WI38 (cell line): ENCODE measurements around the gene ATP6V1A.

ENCODE experiments used
- H3K4me3 ChIP-seq: 2 replicates; pipeline ENCODE4 v1.5.1; 2011; ENCODE audit warnings: low read depth, mild to moderate bottlenecking, control low read depth, low read length
- CTCF ChIP-seq: IDR thresholded peaks from 2 replicates; pipeline ENCODE4 v1.5.1; 2012; ENCODE audit warnings: low read depth, mild to moderate bottlenecking, control low read depth, low read length

ATP6V1A gene

DNA sequence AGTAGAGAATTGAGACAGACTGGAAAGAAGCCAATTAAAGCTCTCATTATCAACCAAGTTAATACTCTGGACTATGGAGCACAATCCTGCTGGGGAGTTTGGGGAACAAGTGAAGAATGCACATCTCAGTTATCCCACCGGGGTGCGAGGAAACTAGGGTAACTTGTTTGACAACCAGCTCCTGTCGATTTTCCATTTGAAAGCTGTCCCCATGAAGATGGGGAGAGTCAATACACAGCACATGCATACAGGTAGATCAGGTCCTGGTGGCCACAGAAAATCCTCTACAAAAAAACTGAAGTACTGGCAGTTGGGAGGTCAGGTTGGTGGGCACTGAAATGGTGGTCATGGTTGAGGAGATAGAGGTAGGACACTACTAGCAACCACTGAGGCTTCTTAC is 66.0 kb downstream of the ATP6V1A start:
- H3K4me3 ChIP-seq: no peak overlapping the region
- no peak for TF ChIP-seq CTCF

- no peak for TF ChIP-seq CTCF
- H3K4me3 ChIP-seq: no peak overlapping the region
Measured at GRCh38 chr3:113819866-113820265, 73.0 kb downstream of the ATP6V1A start.

GRCh38 chr3:113825090-113825489 is 78.3 kb downstream of the ATP6V1A start:
- no peak for TF ChIP-seq CTCF
- H3K4me3 ChIP-seq: no peak overlapping the region

DNA sequence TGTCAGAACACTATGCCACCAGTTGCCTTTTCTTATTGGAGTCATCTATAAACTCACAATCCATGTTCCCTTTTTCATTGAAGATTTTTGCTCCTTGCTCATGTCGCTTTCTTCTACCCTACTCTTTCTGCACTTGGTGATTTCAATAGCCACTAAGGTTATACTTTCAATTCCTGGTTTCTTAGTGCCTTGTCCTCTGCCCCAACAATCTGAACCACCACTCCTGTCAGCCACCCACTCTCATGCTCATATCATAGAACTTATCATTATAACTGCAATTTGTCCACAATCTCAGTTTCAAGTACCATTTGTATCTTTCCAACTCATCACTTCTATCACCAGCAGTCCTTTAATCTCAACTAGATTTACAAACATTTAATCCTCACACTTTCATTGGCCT is 81.8 kb downstream of the ATP6V1A start:
- no peak for TF ChIP-seq CTCF
- no peak overlapping the region for H3K4me3 ChIP-seq

GRCh38 chr3:113829576-113830354 is 82.9 kb downstream of the ATP6V1A start:
- no peak overlapping the region for H3K4me3 ChIP-seq

DNA sequence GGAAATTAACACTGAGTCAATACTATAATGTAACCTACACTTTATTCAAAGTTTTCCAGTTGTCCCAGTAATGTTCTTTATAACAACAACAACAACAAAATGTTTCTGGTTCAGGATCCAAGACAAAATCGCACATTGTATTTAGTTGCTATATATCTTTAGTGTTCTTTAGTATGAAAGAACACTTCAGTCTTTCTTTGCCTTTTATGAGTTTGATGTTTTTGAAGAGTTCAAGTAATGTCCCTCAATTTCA is 84.2 kb downstream of the ATP6V1A start:
- H3K4me3 ChIP-seq: no peak overlapping the region

More at GRCh38 chr3:113829576-113830354, 82.9 kb downstream of the ATP6V1A start:
- TF ChIP-seq CTCF: no peak

More for the DNA sequence above, 84.2 kb downstream of the ATP6V1A start:
- no peak for TF ChIP-seq CTCF
